GM04503 (cell line): ENCODE data around the gene MYL12B.
"Not testable (repeated sequence)": the region's sequence is repeated elsewhere in the genome, so short reads cannot be mapped to it uniquely, and the experiment has no call there.

ENCODE experiments used
- DNase-seq: peaks from one replicate; pipeline ENCODE4 v3.0.0-alpha.2; 2012; ENCODE audit warnings: low read depth

MYL12B gene

DNA sequence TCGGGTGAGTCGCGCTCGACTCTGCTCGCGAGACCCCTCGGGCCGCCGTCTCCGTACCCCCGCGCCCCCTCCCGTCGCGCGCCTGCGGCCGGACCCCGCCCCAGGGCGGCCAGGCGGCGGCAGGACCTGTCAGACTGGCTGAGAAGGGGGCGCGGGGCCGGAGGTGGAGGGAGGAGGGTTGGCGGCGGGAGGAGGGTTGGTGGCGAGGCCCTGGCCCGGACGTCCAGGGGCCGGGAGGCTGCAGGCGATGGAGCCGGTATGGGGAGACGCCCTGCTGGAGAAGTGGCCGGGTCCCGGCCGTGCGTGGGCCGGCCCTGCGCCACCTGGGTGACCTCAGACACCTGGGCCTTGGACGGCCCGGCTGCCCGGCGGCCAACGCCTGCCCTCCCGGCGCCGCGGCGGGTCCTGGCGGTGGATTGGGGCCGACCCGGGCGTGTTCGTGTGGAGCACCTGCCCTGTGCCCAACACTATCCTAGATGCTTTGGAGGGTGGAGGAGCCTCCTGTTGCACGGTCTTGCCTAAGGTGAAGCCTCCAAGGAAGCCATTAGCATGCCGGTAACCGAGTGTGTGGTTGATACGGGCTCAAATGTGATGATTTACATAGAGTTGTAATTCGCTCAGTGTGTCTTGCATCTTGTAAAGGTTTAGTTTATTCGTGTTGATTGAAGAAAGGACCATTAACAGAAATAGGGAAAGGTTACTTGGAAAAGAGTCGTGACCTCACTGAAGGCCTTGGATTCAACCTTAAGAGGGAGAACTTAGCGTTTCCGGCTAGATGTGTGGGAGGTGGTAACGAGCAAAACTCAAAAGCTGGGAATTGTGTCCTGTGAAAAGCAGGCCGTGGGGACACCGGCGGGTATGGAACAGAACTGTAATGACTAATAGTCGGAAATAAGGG is 550 bp downstream of the MYL12B start:
- DNase-seq: no peak

- no peak for DNase-seq
Measured at GRCh38 chr18:3263132-3263700, 1.3 kb downstream of the MYL12B start.

GRCh38 chr18:3264362-3264761 is 2.4 kb downstream of the MYL12B start:
- no peak for DNase-seq

- DNase-seq: no peak
Measured at GRCh38 chr18:3265564-3266033, 3.7 kb downstream of the MYL12B start.

- DNase-seq: no peak
Measured at GRCh38 chr18:3266062-3266608, 4.2 kb downstream of the MYL12B start.

- DNase-seq: no peak
Measured at GRCh38 chr18:3268306-3268705, 6.4 kb downstream of the MYL12B start.

DNA sequence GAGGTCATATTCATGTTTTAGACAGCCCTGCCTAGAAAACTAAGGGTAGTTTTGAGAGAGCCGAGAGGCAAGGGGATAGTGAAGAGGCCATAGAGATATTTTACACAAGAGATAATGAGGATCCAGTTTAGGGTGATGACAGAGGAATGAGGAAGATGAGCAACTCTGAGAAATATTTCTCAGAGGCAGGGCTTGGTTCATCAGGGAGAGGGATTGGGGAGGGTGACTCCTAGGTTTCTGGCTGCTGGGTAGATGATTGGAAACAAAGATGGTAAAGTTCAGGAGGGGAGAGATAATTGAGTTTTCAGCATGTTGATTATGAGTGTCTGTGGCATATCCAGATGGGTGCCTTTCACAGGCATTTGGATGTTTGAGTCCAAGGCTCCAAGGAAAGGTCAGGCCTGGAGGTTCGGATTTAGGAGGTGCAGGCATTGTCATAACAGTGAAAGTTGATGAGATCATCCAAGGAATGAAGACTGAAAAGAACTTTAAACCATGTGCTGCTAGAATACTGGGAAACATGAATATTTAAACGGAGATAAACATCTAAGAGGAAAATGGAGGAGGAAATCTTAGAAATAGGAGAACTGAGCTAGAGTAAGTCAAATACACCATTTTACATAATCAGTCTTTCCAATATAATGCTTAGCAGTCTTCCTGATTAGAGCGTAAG is 7.4 kb downstream of the MYL12B start:
- peak; percentile 60 for DNase-seq

DNA sequence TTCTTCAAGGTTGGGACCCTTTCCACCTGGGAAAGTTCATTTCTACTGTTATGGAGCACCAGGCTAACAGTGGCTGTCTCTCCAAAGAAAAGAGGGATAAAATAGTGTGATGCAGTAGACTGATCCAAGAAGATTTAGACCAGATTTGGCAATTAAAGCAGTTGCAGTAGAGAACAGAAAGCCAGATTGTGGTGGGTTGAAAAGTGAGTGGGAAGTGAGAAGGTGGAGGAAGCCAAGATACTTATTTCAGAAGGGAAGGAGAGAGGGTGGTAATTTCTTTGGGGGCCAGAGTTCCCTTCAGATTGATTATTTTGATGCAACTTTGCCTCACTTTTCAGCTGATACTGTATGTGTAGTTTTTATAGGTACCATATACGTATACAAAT is 8.0 kb downstream of the MYL12B start:
- DNase-seq: no peak

GRCh38 chr18:3273042-3273441 is 11.1 kb downstream of the MYL12B start:
- DNase-seq: no peak

DNA sequence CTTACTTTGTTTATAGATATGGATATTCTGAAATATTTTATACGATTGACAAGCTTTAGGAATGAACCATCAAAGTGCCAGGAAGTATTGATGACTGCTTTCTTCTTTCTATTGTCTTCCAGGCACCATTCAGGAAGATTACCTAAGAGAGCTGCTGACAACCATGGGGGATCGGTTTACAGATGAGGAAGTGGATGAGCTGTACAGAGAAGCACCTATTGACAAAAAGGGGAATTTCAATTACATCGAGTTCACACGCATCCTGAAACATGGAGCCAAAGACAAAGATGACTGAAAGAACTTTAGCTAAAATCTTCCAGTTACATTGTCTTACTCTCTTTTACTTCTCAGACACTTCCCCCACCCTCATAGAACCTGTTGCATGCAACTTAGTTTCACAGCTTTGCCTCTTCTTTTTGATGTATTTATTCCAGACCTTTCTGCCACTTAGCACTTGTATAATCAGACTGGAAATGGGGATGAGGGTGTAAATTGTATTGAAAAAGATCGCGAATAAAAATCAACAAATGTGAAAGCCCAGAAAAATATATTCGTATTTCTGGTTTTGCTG is 15.8 kb downstream of the MYL12B start:
- DNase-seq: not testable (repeated sequence)

GRCh38 chr18:3279201-3280185 is 17.6 kb downstream of the MYL12B start:
- DNase-seq: no peak

- DNase-seq: peak; percentile 43
Measured at GRCh38 chr18:3281456-3282400, 19.8 kb downstream of the MYL12B start.

DNA sequence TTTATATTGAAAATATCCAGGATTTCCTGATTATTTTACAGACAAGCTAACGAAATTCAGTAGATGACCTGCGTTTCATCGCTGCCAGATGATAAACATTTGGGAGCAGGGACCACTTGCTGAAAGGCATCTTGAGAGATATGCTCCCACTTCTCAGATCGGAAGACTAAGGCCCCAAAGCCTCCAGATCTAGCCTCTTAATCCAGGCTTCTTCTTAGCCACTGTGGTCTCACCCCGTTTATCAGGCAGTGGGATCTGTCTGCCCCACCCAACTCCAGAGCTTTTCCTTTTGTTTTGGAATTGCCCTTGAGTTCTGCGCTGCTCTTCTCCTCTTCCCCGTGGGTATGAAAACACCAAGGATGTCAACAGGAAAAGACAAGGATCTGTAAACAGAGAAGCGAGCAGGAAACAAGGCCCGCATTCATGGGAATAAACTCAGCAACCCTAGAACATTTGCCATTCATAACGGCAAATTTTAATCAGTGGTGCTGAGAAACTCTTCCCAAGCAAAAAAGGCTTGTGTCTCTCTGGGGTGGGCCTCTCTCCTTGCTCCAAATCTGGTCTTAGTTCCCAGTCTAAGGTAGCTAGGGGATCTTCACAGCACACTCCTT is 21.4 kb downstream of the MYL12B start:
- DNase-seq: no peak

- DNase-seq: no peak
Measured at GRCh38 chr18:3283908-3284307, 22.0 kb downstream of the MYL12B start.

- DNase-seq: no peak
Measured at GRCh38 chr18:3284501-3284900, 22.6 kb downstream of the MYL12B start.

- DNase-seq: no peak
Measured at GRCh38 chr18:3286159-3286558, 24.2 kb downstream of the MYL12B start.

DNA sequence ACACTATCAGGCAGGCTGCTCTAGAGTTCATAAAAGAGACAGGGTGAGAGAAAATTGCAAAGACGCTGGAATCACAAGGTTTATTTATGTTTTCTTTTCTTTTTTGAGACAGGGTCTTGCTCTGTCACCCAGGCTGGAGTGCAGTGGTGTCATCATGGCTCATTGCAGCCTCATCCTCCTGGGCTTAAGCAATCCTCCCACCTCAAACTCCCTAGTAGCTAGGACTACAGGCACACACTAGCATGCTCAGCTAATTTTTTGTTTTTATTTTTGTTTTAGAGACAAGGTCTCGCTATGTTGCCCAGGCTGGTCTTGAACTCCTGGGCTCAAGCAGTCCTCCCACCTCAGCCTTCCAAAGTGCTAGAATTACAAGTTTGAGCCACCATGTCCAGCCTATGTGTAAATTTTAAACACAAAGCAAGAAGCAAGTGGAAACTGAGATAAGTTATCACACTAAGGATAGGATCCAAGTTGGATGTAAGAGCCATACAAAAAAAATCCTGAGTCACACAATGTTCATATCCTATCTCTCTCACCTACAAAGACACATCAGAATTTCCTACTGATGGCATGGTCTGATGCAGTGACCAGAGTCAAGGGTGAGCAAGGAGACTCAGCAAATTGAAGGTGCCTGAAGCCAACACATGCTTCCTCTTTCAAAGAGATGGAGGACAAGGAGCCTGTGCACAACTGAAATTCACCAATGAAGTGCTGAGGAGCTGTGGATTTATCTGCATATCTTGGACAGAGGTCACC is 31.4 kb downstream of the MYL12B start:
- DNase-seq: no peak

- DNase-seq: no peak
Measured at GRCh38 chr18:3294435-3295080, 32.6 kb downstream of the MYL12B start.
